Peyer's patch (tissue), 4 donors: ENCODE results near the gene CD63.

ENCODE experiments used
- POLR2A ChIP-seq, 2 donors: fragments of 450-650 bp; IDR thresholded peaks; one replicate each; pipeline ENCODE4 v1.5.1; 2017; ENCODE audit warnings: antibody characterized with exemption in 2 of 2, mild to moderate bottlenecking in 2 of 2, moderate library complexity in 2 of 2
- TF ChIP-seq, protein P1 (sequence below), 6 experiments: fragments of 450-650 bp in 4 of 6; fragments of 200-600 bp in 2 of 6; sonication (generic) in 1 of 6; IDR thresholded peaks; one replicate each; pipeline ENCODE4 v1.5.1; 2017 to 2019; ENCODE audit warnings: antibody characterized with exemption in 6 of 6, mild to moderate bottlenecking in 3 of 6, moderate library complexity in 1 of 6

DNA sequence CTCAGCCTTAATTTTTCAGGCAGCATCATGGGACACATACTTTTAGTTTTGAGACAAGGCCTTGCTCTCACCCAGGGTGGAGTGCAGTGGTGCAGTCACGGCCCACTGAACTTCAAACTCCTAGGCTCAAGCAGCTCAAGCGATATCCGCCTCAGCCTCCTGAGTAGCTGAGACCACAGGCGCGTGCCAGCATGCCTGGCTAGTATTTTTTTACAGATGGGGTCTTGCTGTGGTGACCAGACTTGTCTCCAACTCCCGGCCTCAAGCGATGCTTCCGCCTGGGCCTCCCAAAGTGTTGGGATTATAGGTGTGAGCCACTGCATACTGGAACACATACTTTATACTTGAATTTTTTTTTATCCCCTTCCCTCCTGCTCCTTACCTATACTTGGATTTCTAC, 5.9 kb downstream of the CD63 start:
- TF ChIP-seq, protein P1, sequence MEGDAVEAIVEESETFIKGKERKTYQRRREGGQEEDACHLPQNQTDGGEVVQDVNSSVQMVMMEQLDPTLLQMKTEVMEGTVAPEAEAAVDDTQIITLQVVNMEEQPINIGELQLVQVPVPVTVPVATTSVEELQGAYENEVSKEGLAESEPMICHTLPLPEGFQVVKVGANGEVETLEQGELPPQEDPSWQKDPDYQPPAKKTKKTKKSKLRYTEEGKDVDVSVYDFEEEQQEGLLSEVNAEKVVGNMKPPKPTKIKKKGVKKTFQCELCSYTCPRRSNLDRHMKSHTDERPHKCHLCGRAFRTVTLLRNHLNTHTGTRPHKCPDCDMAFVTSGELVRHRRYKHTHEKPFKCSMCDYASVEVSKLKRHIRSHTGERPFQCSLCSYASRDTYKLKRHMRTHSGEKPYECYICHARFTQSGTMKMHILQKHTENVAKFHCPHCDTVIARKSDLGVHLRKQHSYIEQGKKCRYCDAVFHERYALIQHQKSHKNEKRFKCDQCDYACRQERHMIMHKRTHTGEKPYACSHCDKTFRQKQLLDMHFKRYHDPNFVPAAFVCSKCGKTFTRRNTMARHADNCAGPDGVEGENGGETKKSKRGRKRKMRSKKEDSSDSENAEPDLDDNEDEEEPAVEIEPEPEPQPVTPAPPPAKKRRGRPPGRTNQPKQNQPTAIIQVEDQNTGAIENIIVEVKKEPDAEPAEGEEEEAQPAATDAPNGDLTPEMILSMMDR (IDR thresholded peaks at IDR 0.05), result no peak
- TF ChIP-seq POLR2A (IDR thresholded peaks at IDR 0.05), result no peak
